Measurements from ENCODE around the gene RPS6KA6.

Gene RPS6KA6

DNA sequence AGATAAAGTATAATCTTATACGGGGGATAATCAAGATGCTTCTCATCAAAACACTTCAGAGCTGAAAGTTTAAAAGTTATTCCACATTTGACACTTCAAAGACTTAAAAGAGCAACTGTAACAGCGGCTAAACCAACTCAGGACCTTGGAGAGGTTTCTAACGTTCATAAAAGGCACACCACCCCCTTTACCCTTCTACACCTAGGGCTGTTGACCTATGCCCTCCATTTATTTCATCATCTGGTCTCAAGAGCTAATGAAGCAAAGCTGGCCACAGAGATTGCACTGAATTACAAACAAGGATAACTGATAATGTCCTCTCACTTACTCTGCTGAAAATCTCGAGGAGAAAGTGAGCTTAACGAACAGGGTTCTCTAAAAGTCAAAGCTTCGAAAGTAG, 1.1 kb upstream of the RPS6KA6 start:
- H3K4me1 ChIP-seq (ENCODE audit: insufficient read depth, low read length): 0 out of 2 replicates have a peak, but pooled peaks cover 3% of the 10 kb centered on the region
- no peak overlapping the region for H3K27ac ChIP-seq (ENCODE audit: low read length)
- no peaks in the 10 kb centered on the region for H3K27me3 ChIP-seq (ENCODE audit: insufficient read depth, low read length)
- no peaks in the 10 kb centered on the region for H3K9me3 ChIP-seq (ENCODE audit: insufficient read depth, low read depth, low read length)
- no peaks in the 10 kb centered on the region for H3K36me3 ChIP-seq (ENCODE audit: insufficient read depth, low read depth, low read length)
- H3K9ac ChIP-seq (ENCODE audit: low read depth, low read length): no peak overlapping the region
- no peak overlapping the region for H3K4me3 ChIP-seq (ENCODE audit: low read length)

DNA sequence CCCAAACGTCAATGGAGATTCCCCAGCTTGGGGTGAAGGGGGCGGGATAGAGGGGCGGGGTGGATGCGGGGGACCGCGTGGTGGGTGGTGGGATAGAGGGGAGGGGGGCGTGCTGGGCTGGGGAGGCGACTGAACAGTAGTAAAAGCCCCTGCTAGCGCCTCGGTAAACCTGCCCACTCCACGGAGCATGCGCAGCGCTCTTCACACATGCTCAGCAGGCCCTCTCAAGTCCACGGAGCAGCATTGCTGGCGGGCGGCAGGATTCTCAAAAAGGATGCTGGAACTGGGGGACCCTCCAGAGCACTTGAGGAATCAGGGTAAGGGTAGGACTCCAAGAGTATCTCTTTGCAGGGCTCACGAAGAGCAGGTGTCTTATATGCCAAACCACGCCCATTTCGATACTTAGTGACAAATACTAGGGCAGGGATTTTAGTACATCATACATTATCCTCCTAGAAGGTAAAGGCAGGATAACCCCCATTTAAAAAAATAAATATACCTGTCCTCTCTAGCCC, 378 bp upstream of the RPS6KA6 start:
- Histone ChIP-seq H3K27ac (ENCODE audit: low read length) (no peak overlapping the region), H3K27me3 (ENCODE audit: insufficient read depth, low read length) (no peaks in the 10 kb centered on the region), H3K9me3 (ENCODE audit: insufficient read depth, low read depth, low read length) (no peaks in the 10 kb centered on the region), H3K4me1 (ENCODE audit: insufficient read depth, low read length) (0 out of 2 replicates have a peak, but pooled peaks cover 3% of the 10 kb centered on the region), H3K9ac (ENCODE audit: low read depth, low read length) (peak overlapping the region; percentile 41; the same call in 1 of the 2 replicates), H3K4me3 (ENCODE audit: low read length) (peak overlapping the region; percentile 94; the same call in 1 of the 2 replicates), H3K36me3 (ENCODE audit: insufficient read depth, low read depth, low read length) (no peaks in the 10 kb centered on the region)

DNA sequence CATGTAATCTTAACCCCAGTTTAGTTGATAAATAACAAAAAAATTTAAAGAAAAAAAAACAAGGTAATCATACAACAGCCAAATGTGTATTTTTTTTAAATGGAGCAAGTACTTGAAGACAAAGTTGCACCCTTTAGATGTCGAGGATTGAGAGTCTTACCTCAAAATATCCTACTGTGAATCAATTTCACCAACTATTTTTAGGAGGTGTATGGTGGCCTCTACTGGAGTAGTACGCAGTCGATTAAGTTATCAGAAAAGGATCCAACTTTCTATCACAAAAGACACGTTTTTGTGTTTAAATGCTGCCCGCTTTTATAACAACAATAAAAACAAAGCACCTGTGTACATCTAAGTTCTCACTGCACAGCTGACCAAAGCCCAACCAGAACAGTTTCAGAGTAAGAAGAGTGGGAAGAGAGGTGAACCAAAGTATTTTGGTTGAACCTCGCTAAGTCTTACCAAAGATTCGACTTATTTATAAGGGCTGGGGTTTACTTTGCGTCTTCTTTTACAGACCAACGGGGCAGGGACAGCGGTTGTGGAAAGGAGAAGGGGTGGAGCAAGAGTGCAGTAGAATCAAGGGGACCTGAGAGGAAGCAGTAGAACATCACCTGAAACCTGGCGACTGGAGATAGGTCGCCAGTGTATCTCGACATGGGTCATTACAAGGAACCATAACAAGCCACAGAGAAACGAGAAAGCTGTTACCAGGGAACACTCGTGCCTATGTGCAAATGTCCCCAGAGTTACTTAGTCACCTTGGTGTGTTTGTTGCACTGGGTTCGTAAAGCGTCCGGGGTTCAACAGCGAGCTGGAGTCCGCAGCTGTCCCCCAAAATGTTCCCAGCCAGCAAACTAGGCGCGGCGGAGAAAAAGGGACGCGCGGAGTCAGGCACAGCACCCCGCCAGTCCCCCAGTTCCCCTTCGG, 1.1 kb downstream of the RPS6KA6 start:
- Histone ChIP-seq H3K4me1 (ENCODE audit: insufficient read depth, low read length) (0 out of 2 replicates have a peak, but pooled peaks cover 3% of the 10 kb centered on the region), H3K27me3 (ENCODE audit: insufficient read depth, low read length) (no peaks in the 10 kb centered on the region), H3K27ac (ENCODE audit: low read length) (no peak overlapping the region), H3K4me3 (ENCODE audit: low read length) (peak overlapping the region; percentile 94), H3K9ac (ENCODE audit: low read depth, low read length) (peak overlapping the region; percentile 74; the same call in 1 of the 2 replicates), H3K9me3 (ENCODE audit: insufficient read depth, low read depth, low read length) (no peaks in the 10 kb centered on the region), H3K36me3 (ENCODE audit: insufficient read depth, low read depth, low read length) (no peaks in the 10 kb centered on the region)

DNA sequence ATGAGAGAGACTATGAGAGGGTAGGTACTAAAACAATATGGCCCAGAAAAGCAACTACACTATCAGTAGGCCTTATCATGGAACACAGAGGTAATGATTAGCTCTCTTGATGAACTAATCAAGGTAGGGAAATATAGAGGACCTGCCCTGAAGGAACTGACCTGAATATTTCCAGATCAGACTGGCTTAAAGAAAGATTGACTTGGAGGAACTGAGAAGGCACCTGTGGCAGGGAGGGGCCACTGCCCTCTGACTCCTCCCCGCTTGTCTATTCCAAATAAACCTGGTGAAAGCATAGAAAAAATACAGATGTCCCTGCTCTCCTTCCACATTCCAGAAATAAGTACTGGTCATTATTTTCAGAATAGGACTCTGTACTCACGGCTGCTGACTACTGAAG, 5.5 kb downstream of the RPS6KA6 start:
- no peak overlapping the region for H3K9ac ChIP-seq (ENCODE audit: low read depth, low read length)
- H3K27ac ChIP-seq (ENCODE audit: low read length): no peak overlapping the region
- H3K27me3 ChIP-seq (ENCODE audit: insufficient read depth, low read length): no peaks in the 10 kb centered on the region
- no peaks in the 10 kb centered on the region for H3K36me3 ChIP-seq (ENCODE audit: insufficient read depth, low read depth, low read length)
- H3K9me3 ChIP-seq (ENCODE audit: insufficient read depth, low read depth, low read length): no peaks in the 10 kb centered on the region
- H3K4me3 ChIP-seq (ENCODE audit: low read length): no peak overlapping the region
- 0 out of 2 replicates have a peak, but pooled peaks cover 3% of the 10 kb centered on the region for H3K4me1 ChIP-seq (ENCODE audit: insufficient read depth, low read length)

DNA sequence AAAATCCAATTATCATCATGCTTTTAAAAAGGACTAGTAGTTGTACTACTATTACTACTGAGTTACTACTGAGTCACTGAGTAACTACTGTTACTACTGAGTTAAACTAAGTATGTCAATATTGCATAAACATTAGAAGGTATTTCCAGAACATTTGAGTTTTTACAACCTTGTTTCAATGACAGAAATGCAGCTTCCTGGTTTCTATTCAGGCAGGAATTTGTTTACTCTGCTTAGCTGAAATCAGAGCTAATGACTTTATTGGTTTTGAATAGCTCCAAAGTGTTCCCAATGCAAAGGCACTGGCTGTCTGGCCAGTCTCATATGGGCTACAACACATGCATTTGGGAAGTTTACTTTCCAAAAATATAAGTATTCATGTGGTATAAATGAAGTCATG, 12.0 kb downstream of the RPS6KA6 start:
- Histone ChIP-seq H3K27me3 (ENCODE audit: insufficient read depth, low read length) (no peaks in the 10 kb centered on the region), H3K27ac (ENCODE audit: low read length) (no peak overlapping the region), H3K36me3 (ENCODE audit: insufficient read depth, low read depth, low read length) (no peaks in the 10 kb centered on the region)

DNA sequence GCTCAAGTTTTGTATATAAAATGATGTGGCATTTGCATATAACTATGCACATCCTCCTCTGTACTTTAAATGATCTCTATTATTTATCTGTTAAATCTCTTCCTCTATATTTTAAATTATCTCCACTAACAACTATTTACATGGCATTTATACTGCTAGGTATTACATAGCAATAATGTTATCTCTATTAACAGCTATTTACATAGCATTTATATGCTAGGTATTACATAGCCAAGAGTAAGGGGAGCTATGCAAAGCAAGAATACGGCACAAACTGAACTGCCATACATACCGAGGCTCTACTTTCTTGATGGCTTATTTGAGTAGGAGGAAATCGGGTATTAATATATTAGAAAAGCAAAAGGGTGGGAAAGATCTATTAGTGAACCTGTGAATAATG, 12.7 kb downstream of the RPS6KA6 start:
- Histone ChIP-seq H3K4me1 (ENCODE audit: insufficient read depth, low read length) (no peaks in the 10 kb centered on the region), H3K4me3 (ENCODE audit: low read length) (no peak overlapping the region), H3K9me3 (ENCODE audit: insufficient read depth, low read depth, low read length) (no peaks in the 10 kb centered on the region), H3K27ac (ENCODE audit: low read length) (no peak overlapping the region), H3K9ac (ENCODE audit: low read depth, low read length) (no peak overlapping the region), H3K27me3 (ENCODE audit: insufficient read depth, low read length) (no peaks in the 10 kb centered on the region), H3K36me3 (ENCODE audit: insufficient read depth, low read depth, low read length) (no peaks in the 10 kb centered on the region)

More for the DNA sequence above, 12.0 kb downstream of the RPS6KA6 start:
- H3K4me1 ChIP-seq (ENCODE audit: insufficient read depth, low read length): no peaks in the 10 kb centered on the region
- H3K9me3 ChIP-seq (ENCODE audit: insufficient read depth, low read depth, low read length): no peaks in the 10 kb centered on the region
- H3K9ac ChIP-seq (ENCODE audit: low read depth, low read length): no peak overlapping the region
- H3K4me3 ChIP-seq (ENCODE audit: low read length): no peak overlapping the region

DNA sequence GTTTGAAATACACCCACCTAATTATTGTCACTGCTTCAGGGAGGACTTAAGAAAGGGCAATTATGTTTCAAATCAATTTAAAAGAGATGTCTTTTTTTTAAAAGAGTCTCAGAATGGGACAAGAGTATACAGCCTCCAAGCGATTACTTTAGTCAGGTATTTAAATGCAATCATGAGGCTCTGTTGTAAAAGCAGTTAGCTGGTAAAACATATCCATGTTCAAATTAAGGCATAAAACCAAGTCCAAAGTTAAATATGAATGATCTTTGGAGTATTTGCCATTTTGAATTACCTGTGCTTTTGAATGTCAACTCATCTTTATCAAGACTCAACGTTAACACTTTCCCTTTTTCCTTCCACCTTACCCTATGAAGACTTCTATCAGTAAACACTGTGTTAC, 13.7 kb downstream of the RPS6KA6 start:
- Histone ChIP-seq H3K27me3 (ENCODE audit: insufficient read depth, low read length) (no peaks in the 10 kb centered on the region), H3K36me3 (ENCODE audit: insufficient read depth, low read depth, low read length) (no peaks in the 10 kb centered on the region), H3K9me3 (ENCODE audit: insufficient read depth, low read depth, low read length) (no peaks in the 10 kb centered on the region), H3K4me3 (ENCODE audit: low read length) (no peak overlapping the region), H3K4me1 (ENCODE audit: insufficient read depth, low read length) (no peaks in the 10 kb centered on the region), H3K9ac (ENCODE audit: low read depth, low read length) (no peak overlapping the region), H3K27ac (ENCODE audit: low read length) (no peak overlapping the region)

DNA sequence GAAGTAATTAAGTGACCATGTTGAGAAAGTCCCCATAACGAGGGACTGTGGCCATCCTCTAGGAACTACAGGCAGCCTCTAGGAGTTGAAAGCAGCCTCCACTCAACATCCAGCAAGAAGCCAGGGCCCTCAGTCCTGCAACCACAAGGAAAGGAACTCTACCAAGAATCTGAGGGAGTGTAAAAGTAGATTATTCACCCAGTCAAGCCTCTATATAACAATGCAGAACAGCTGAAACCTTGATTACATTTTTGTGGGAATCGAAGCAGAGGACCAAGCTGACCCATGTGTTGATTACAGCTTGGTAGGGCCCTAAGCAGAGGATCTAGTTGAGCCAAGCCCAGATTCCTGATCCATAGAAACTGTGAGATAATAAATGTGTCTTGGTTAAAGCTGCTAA, 17.1 kb downstream of the RPS6KA6 start:
- H3K27me3 ChIP-seq (ENCODE audit: insufficient read depth, low read length): no peaks in the 10 kb centered on the region
- no peaks in the 10 kb centered on the region for H3K9me3 ChIP-seq (ENCODE audit: insufficient read depth, low read depth, low read length)
- H3K4me1 ChIP-seq (ENCODE audit: insufficient read depth, low read length): no peaks in the 10 kb centered on the region
- no peaks in the 10 kb centered on the region for H3K36me3 ChIP-seq (ENCODE audit: insufficient read depth, low read depth, low read length)
- H3K27ac ChIP-seq (ENCODE audit: low read length): no peak overlapping the region
- no peak overlapping the region for H3K4me3 ChIP-seq (ENCODE audit: low read length)
- H3K9ac ChIP-seq (ENCODE audit: low read depth, low read length): no peak overlapping the region

DNA sequence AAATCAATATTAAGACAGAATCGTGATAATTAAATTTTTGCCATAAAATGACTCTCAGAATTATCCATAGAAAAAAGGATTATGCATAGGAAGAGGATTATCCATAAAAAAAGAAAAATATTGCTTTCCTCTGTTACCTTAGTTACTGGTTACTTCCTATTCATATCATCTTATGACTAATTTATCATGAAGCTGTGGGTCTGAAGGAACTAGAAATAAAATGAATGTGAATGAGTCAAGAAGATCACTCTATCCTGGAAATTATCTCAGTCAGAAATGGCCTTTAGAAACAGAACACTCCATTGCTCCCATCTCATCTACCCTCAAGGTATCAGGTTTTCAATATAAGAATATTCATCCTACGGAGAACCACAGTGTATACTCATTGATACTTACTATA, 19.4 kb downstream of the RPS6KA6 start:
- Histone ChIP-seq H3K27me3 (ENCODE audit: insufficient read depth, low read length) (no peaks in the 10 kb centered on the region), H3K4me3 (ENCODE audit: low read length) (no peak overlapping the region), H3K27ac (ENCODE audit: low read length) (no peak overlapping the region), H3K9ac (ENCODE audit: low read depth, low read length) (no peak overlapping the region), H3K36me3 (ENCODE audit: insufficient read depth, low read depth, low read length) (no peaks in the 10 kb centered on the region), H3K9me3 (ENCODE audit: insufficient read depth, low read depth, low read length) (no peaks in the 10 kb centered on the region), H3K4me1 (ENCODE audit: insufficient read depth, low read length) (no peaks in the 10 kb centered on the region)

DNA sequence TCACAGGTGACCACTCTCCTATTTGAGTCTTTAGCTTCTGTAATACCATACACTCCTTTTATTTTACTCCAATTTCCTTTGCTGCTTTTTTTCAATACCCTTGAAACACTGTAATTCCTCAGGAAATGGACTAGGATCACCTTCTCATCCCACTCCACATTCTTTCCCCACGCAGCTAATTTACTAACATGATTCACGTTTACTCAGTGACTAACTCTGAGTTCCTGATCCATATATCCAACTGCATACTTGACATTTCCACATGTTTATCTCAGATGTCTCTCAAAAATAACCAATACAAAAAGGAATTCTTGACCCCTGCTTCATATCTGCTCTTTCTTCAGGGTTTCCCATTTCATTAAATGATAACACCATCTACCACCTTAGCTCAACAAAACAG, 19.9 kb downstream of the RPS6KA6 start:
- Histone ChIP-seq H3K9me3 (ENCODE audit: insufficient read depth, low read depth, low read length) (no peaks in the 10 kb centered on the region), H3K27ac (ENCODE audit: low read length) (no peak overlapping the region), H3K27me3 (ENCODE audit: insufficient read depth, low read length) (no peaks in the 10 kb centered on the region), H3K36me3 (ENCODE audit: insufficient read depth, low read depth, low read length) (no peaks in the 10 kb centered on the region), H3K4me3 (ENCODE audit: low read length) (no peak overlapping the region), H3K9ac (ENCODE audit: low read depth, low read length) (no peak overlapping the region), H3K4me1 (ENCODE audit: insufficient read depth, low read length) (no peaks in the 10 kb centered on the region)

DNA sequence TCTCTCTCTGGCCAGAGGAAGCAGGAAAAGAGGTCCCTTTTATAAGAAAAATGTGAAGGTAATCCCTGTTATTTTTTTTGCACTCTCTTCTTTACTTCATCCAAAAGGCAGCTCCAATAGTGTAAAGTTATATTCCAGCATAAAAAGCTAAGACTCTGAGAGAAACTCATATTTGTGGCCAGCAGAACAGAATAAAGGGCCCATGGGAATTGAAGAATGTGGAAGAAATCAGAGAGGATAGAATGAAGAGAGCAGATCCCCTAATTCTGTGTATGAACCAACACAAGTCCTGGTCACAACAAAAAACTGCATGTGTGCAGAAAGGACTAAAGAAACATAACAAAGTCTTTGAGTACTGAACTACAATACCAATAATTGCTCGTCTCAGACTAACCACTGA, 22.3 kb downstream of the RPS6KA6 start:
- no peaks in the 10 kb centered on the region for H3K9me3 ChIP-seq (ENCODE audit: insufficient read depth, low read depth, low read length)
- no peaks in the 10 kb centered on the region for H3K27me3 ChIP-seq (ENCODE audit: insufficient read depth, low read length)
- no peak overlapping the region for H3K4me3 ChIP-seq (ENCODE audit: low read length)
- H3K36me3 ChIP-seq (ENCODE audit: insufficient read depth, low read depth, low read length): no peaks in the 10 kb centered on the region
- no peaks in the 10 kb centered on the region for H3K4me1 ChIP-seq (ENCODE audit: insufficient read depth, low read length)
- no peak overlapping the region for H3K9ac ChIP-seq (ENCODE audit: low read depth, low read length)
- H3K27ac ChIP-seq (ENCODE audit: low read length): no peak overlapping the region

DNA sequence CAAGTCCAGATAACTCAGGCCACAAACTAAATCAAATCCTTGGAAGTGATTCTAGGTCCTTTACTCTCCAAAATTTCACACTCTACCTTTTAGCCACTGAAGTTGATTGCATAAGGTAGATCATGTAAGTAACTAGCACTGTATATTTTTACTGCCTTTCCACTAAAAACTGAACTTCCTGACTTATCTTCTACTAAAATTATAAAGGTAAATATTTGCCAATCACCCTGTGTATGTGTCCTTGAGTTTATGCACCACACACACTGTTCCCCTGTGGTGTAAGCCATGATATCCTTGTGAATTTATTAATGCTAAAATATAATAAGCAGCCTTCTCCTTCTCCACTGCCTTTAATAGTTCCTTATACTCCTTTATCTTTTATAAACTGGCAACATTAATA, 25.6 kb downstream of the RPS6KA6 start:
- no peaks in the 10 kb centered on the region for H3K27me3 ChIP-seq (ENCODE audit: insufficient read depth, low read length)
- no peaks in the 10 kb centered on the region for H3K36me3 ChIP-seq (ENCODE audit: insufficient read depth, low read depth, low read length)
- no peak overlapping the region for H3K9ac ChIP-seq (ENCODE audit: low read depth, low read length)
- H3K27ac ChIP-seq (ENCODE audit: low read length): no peak overlapping the region
- no peak overlapping the region for H3K4me3 ChIP-seq (ENCODE audit: low read length)
- H3K4me1 ChIP-seq (ENCODE audit: insufficient read depth, low read length): no peaks in the 10 kb centered on the region
- H3K9me3 ChIP-seq (ENCODE audit: insufficient read depth, low read depth, low read length): no peaks in the 10 kb centered on the region

Data from iPS-20b (cell line).